SK-N-DZ (cell line): ENCODE results near the gene RASGRF1. TPM values are rescaled to one million over a fixed set of nuclear protein-coding genes. Genes with fewer than 3 reads are reported as not detected.
"Not testable (repeated sequence)": the region's sequence is repeated elsewhere in the genome, so short reads cannot be mapped to it uniquely, and the experiment has no call there.

ENCODE experiments used
- DNase-seq: peaks from one replicate; pipeline ENCODE4 v3.0.0-alpha.2; 2015; ENCODE audit warnings: low spot score
- polyA plus RNA-seq, 2 experiments: library from polyadenylated mRNA; depleted of rRNA; stranded (reverse); fragments of >200 nt; gene quantifications; 2 replicates each; pipeline ENCODE4 v1.2.3, GENCODE V29; 2014

Gene RASGRF1
- polyA plus RNA-seq (2014; cell fraction: cytosol; rRNA removed): not detected in 2 replicates
- not detected in 2 replicates for polyA plus RNA-seq (2014; cell fraction: nucleus; rRNA removed)

GRCh38 chr15:79090487-79091203 lies at the start of gene RASGRF1:
TSS of gene RASGRF1 (minus strand) at chr15:79090780. CDS start at chr15:79090498, 282 bp downstream.
- peak; percentile 24 for DNase-seq

- no peak for DNase-seq
Observed at GRCh38 chr15:79136434-79137046, 46.0 kb upstream of the RASGRF1 start.

- no peak for DNase-seq
Observed at GRCh38 chr15:79133309-79133708, 42.7 kb upstream of the RASGRF1 start.

- DNase-seq: no peak
Observed at GRCh38 chr15:79132770-79133169, 42.2 kb upstream of the RASGRF1 start.

GRCh38 chr15:79132361-79132760 lies 41.8 kb upstream of the RASGRF1 start:
- DNase-seq: no peak

- DNase-seq: peak; percentile 23
Observed at GRCh38 chr15:79130535-79131130, 40.1 kb upstream of the RASGRF1 start.

GRCh38 chr15:79129235-79129634 lies 38.7 kb upstream of the RASGRF1 start:
- no peak for DNase-seq

- DNase-seq: no peak
Observed at GRCh38 chr15:79128556-79128955, 38.0 kb upstream of the RASGRF1 start.

- peak; percentile 69 for DNase-seq
Observed at GRCh38 chr15:79124388-79124787, 33.8 kb upstream of the RASGRF1 start.

- no peak for DNase-seq
Observed at GRCh38 chr15:79122991-79123390, 32.4 kb upstream of the RASGRF1 start.

- DNase-seq: peak; percentile 29
Observed at GRCh38 chr15:79122391-79122790, 31.8 kb upstream of the RASGRF1 start.

GRCh38 chr15:79121571-79121970 lies 31.0 kb upstream of the RASGRF1 start:
- DNase-seq: no peak

GRCh38 chr15:79117442-79118204 lies 27.0 kb upstream of the RASGRF1 start:
- no peak for DNase-seq

GRCh38 chr15:79116771-79117170 lies 26.2 kb upstream of the RASGRF1 start:
- DNase-seq: no peak

GRCh38 chr15:79115986-79116665 lies 25.5 kb upstream of the RASGRF1 start:
- no peak for DNase-seq

- no peak for DNase-seq
Observed at GRCh38 chr15:79113831-79114230, 23.3 kb upstream of the RASGRF1 start.

- not testable (repeated sequence) for DNase-seq
Observed at GRCh38 chr15:79111404-79111803, 20.8 kb upstream of the RASGRF1 start.

GRCh38 chr15:79105141-79105540 lies 14.6 kb upstream of the RASGRF1 start:
- no peak for DNase-seq

GRCh38 chr15:79102595-79102994 lies 12.0 kb upstream of the RASGRF1 start:
- DNase-seq: no peak

- no peak for DNase-seq
Observed at GRCh38 chr15:79101866-79102581, 11.4 kb upstream of the RASGRF1 start.

GRCh38 chr15:79099692-79100091 lies 9.1 kb upstream of the RASGRF1 start:
- no peak for DNase-seq
